IMR-90 (cell line): ENCODE data around the gene SNTN. TPM values are rescaled to one million over a fixed set of nuclear protein-coding genes. Genes with fewer than 3 reads are reported as not detected.

Source experiments
- ATAC-seq: fragments of 200-7000 bp; cut with Tn5 transposase; 2 replicates; pipeline ENCODE4 v1.9.1; 2020; ENCODE audit warnings: low read depth, mild to moderate bottlenecking, moderate library complexity
- BruUV-seq: library from RNA; stranded (reverse); fragments of 400-500 nt; replicated peaks from 2 replicates; lab custom pipeline; 2021; lab: Mats Ljungman, UMichigan
- CTCF ChIA-PET: fragments of 300-600 bp; formaldehyde crosslinking; extraction: SDS; loops from one replicate; lab custom pipeline; 2021; ENCODE audit warnings: antibody characterized with exemption; lab: Yijun Ruan, JAX
- POLR2A ChIA-PET: fragments of 300-600 bp; sonication (Branson Sonifier 250); formaldehyde crosslinking; loops from one replicate; lab custom pipeline; 2022; ENCODE audit warnings: antibody characterized with exemption; ENCODE audit not compliant: unreplicated experiment; lab: Charles Lee
- DNase-seq: peaks from one replicate; pipeline ENCODE4 v3.0.0; 2013
- H2AFZ ChIP-seq: replicated peaks from 2 replicates; pipeline ENCODE3; 2013; ENCODE audit warnings: low read length, mild to moderate bottlenecking; ENCODE audit not compliant: poor library complexity
- H2AK5ac ChIP-seq: 2 replicates; pipeline ENCODE4 v1.6.1; 2013; ENCODE audit warnings: low read depth, low read length, inconsistent platforms
- H2AK9ac ChIP-seq: replicated peaks from 2 replicates; pipeline ENCODE3; 2013; ENCODE audit warnings: mild to moderate bottlenecking, low read depth, low read length, moderate library complexity; ENCODE audit not compliant: poor library complexity
- H2BK120ac ChIP-seq: 2 replicates; pipeline ENCODE4 v1.6.1; 2013; ENCODE audit warnings: low read depth, low read length, inconsistent platforms
- H2BK15ac ChIP-seq: 3 replicates; pipeline ENCODE4 v1.6.1; 2013; ENCODE audit warnings: low read depth, low read length, inconsistent platforms
- H2BK20ac ChIP-seq: 2 replicates; pipeline ENCODE4 v1.6.1; 2013; ENCODE audit warnings: low read depth, mild to moderate bottlenecking, inconsistent platforms, low read length, moderate library complexity
- H2BK5ac ChIP-seq: 2 replicates; pipeline ENCODE4 v1.6.1; 2013; ENCODE audit warnings: mild to moderate bottlenecking, low read depth, low read length, inconsistent platforms; ENCODE audit not compliant: poor library complexity, severe bottlenecking
- H3K14ac ChIP-seq: replicated peaks from 2 replicates; pipeline ENCODE4 v1.6.1; 2013; ENCODE audit warnings: low read depth, low read length, inconsistent platforms
- H3K18ac ChIP-seq: 2 replicates; pipeline ENCODE4 v1.6.1; 2013; ENCODE audit warnings: low read depth, low read length, control low read depth
- H3K23ac ChIP-seq: 2 replicates; pipeline ENCODE4 v1.6.1; 2013; ENCODE audit warnings: low read depth, low read length, inconsistent platforms
- H3K27ac ChIP-seq: 2 replicates; pipeline ENCODE4 v1.5.1; 2013; ENCODE audit warnings: mild to moderate bottlenecking, control low read depth, low read length; ENCODE audit not compliant: insufficient read depth
- H3K27me3 ChIP-seq: 2 replicates; pipeline ENCODE4 v1.6.1; 2013; ENCODE audit warnings: low read length; ENCODE audit not compliant: control insufficient read depth, insufficient read depth
- H3K36me3 ChIP-seq: 2 replicates; pipeline ENCODE4 v1.6.1; 2013; ENCODE audit warnings: low read length, mixed read lengths; ENCODE audit not compliant: control insufficient read depth, insufficient read depth
- H3K4ac ChIP-seq: 2 replicates; pipeline ENCODE4 v1.6.1; 2013; ENCODE audit warnings: low read depth, low read length, inconsistent platforms
- H3K4me1 ChIP-seq: 2 replicates; pipeline ENCODE4 v1.6.1; 2013; ENCODE audit warnings: low read length, mixed read lengths; ENCODE audit not compliant: control insufficient read depth, insufficient read depth
- H3K4me2 ChIP-seq: 2 replicates; pipeline ENCODE4 v1.6.1; 2013; ENCODE audit warnings: low read depth, mild to moderate bottlenecking, control low read depth, low read length, moderate library complexity
- H3K4me3 ChIP-seq: 2 replicates; pipeline ENCODE4 v1.5.1; 2013; ENCODE audit warnings: low read depth, mild to moderate bottlenecking, control low read depth, low read length, moderate library complexity; ENCODE audit not compliant: insufficient read depth
- H3K56ac ChIP-seq: 2 replicates; pipeline ENCODE4 v1.6.1; 2013; ENCODE audit warnings: low read length, inconsistent platforms; ENCODE audit not compliant: insufficient read depth; ENCODE audit errors: extremely low read depth
- H3K79me1 ChIP-seq, 2 experiments: 2 replicates each; pipeline ENCODE4 v1.6.1; 2013; ENCODE audit warnings: low read length in 2 of 2, inconsistent platforms in 1 of 2, low read depth in 1 of 2
- H3K9ac ChIP-seq: 2 replicates; pipeline ENCODE4 v1.6.1; 2013; ENCODE audit warnings: low read depth, low read length, control low read depth
- H3K9me1 ChIP-seq: 2 replicates; pipeline ENCODE4 v1.6.1; 2013; ENCODE audit warnings: low read length, inconsistent platforms; ENCODE audit not compliant: insufficient read depth
- H3K9me3 ChIP-seq: 2 replicates; pipeline ENCODE4 v1.6.1; 2013; ENCODE audit warnings: low read length; ENCODE audit not compliant: control insufficient read depth, insufficient read depth
- H4K20me1 ChIP-seq: 2 replicates; pipeline ENCODE4 v1.6.1; 2013; ENCODE audit warnings: low read length, inconsistent platforms; ENCODE audit not compliant: insufficient read depth
- H4K5ac ChIP-seq: 2 replicates; pipeline ENCODE4 v1.6.1; 2013; ENCODE audit warnings: mild to moderate bottlenecking, low read depth, low read length, control low read depth
- H4K8ac ChIP-seq, 2 experiments: 2 replicates each; pipeline ENCODE4 v1.6.1; 2013; ENCODE audit warnings: low read depth in 2 of 2, low read length in 2 of 2, control low read depth in 1 of 2, inconsistent platforms in 1 of 2
- H4K91ac ChIP-seq: 2 replicates; pipeline ENCODE4 v1.6.1; 2013; ENCODE audit warnings: low read depth, low read length, inconsistent platforms; ENCODE audit not compliant: insufficient read depth
- BHLHE40 ChIP-seq: fragments of 150-350 bp; IDR thresholded peaks from 2 replicates; pipeline ENCODE4 v1.6.1; 2016; ENCODE audit warnings: mild to moderate bottlenecking, low read depth, low read length
- CEBPB ChIP-seq: IDR thresholded peaks from 2 replicates; pipeline ENCODE4 v1.6.1; 2012; ENCODE audit warnings: low read depth, low read length, improper control_type of control experiment
- CHD1 ChIP-seq: IDR thresholded peaks from 2 replicates; pipeline ENCODE4 v1.6.1; 2012; ENCODE audit warnings: low read depth, low read length, improper control_type of control experiment
- FOS ChIP-seq: fragments of 150-350 bp; IDR thresholded peaks from 2 replicates; pipeline ENCODE4 v1.6.1; 2016; ENCODE audit warnings: low read depth, low read length
- MAFK ChIP-seq: IDR thresholded peaks from 2 replicates; pipeline ENCODE4 v1.6.1; 2012; ENCODE audit warnings: low read depth, low read length, improper control_type of control experiment
- MAZ ChIP-seq: IDR thresholded peaks from 2 replicates; pipeline ENCODE4 v1.6.1; 2012; ENCODE audit warnings: low read depth, mild to moderate bottlenecking, low read length, improper control_type of control experiment, moderate library complexity, borderline replicate concordance
- MXI1 ChIP-seq: IDR thresholded peaks from 2 replicates; pipeline ENCODE4 v1.6.1; 2012; ENCODE audit warnings: low read depth, mild to moderate bottlenecking, low read length, moderate library complexity, borderline replicate concordance
- NFE2L2 ChIP-seq: fragments of 150-350 bp; IDR thresholded peaks from 2 replicates; pipeline ENCODE4 v1.6.1; 2016; ENCODE audit warnings: low read depth, mild to moderate bottlenecking, low read length
- POLR2A ChIP-seq: IDR thresholded peaks from 2 replicates; pipeline ENCODE4 v1.6.1; 2012; ENCODE audit warnings: mild to moderate bottlenecking, low read depth, low read length
- RAD21 ChIP-seq: IDR thresholded peaks from 2 replicates; pipeline ENCODE4 v1.6.1; 2012; ENCODE audit warnings: low read length, improper control_type of control experiment
- RCOR1 ChIP-seq: IDR thresholded peaks from 2 replicates; pipeline ENCODE4 v1.6.1; 2012; ENCODE audit warnings: mild to moderate bottlenecking, low read length, improper control_type of control experiment; ENCODE audit not compliant: insufficient replicate concordance
- RFX5 ChIP-seq: IDR thresholded peaks from 2 replicates; pipeline ENCODE4 v1.8.0; 2012; ENCODE audit warnings: low read depth, mild to moderate bottlenecking, low read length, moderate library complexity
- SMC3 ChIP-seq: fragments of 150-350 bp; IDR thresholded peaks from 2 replicates; pipeline ENCODE4 v1.6.1; 2016; ENCODE audit warnings: low read depth, mild to moderate bottlenecking, antibody characterized with exemption, low read length, moderate library complexity
- USF2 ChIP-seq: fragments of 150-350 bp; IDR thresholded peaks from 2 replicates; pipeline ENCODE4 v1.6.1; 2017; ENCODE audit warnings: mild to moderate bottlenecking, antibody characterized with exemption, low read length, low read depth
- WGBS, 2 experiments: methylation state at CpG; one replicate each; pipeline versions ENCODE4 v1.1.5 to v1.1.7; 2013; ENCODE audit warnings: missing lambda C conversion rate in 2 of 2; ENCODE audit not compliant: insufficient read length in 1 of 2; ENCODE audit errors: extremely low coverage in 2 of 2; 5-methylcytosine and 5-hydroxymethylcytosine counted together
- dilution Hi-C: fragments of 300-500 bp; cut with HindIII; formaldehyde crosslinking; loops from one replicate; pipeline ENCODE4 v1.14.3; 2018; ENCODE audit warnings: low sequenced_read_pairs; ENCODE audit not compliant: unreplicated experiment
- in situ Hi-C: fragments of 300-500 bp; cut with MboI; formaldehyde crosslinking; loops from 3 replicates; pipeline ENCODE4 v1.14.3; 2019; ENCODE audit warnings: low sequenced_read_pairs, inconsistent platforms, mixed read lengths
- intact Hi-C: fragments of 100-400 bp; cut with micrococcal nuclease; formaldehyde crosslinking; loops from 2 replicates; pipeline ENCODE4 v1.10.0; 2022
- polyA plus RNA-seq, 3 experiments: library from polyadenylated mRNA; depleted of rRNA; stranded (reverse); fragments of >200 nt; gene quantifications; 2 replicates each; pipeline ENCODE4 v1.2.3, GENCODE V29; 2012; ENCODE audit warnings: low replicate concordance in 1 of 3
- total RNA-seq: library from RNA; depleted of rRNA; stranded (reverse); fragments of >200 nt; gene quantifications from 2 replicates; pipeline ENCODE4 v1.2.3, GENCODE V29; 2012
- TF ChIP-seq, protein P1 (sequence below): conservative IDR thresholded peaks from 2 replicates; pipeline ENCODE4 v1.5.1; 2012; ENCODE audit warnings: mild to moderate bottlenecking, low read depth, low read length, improper control_type of control experiment
- TF ChIP-seq, protein P2 (sequence below): fragments of 150-350 bp; IDR thresholded peaks from 2 replicates; pipeline ENCODE4 v1.6.1; 2016; ENCODE audit warnings: low read depth, mild to moderate bottlenecking, low read length, moderate library complexity, borderline replicate concordance

The SNTN gene
- total and polyA plus RNA-seq, 2 of the 4 experiments (the other 2 are of a cell fraction): not detected

GRCh38 chr3:63611382-63611781, 41.1 kb upstream of the SNTN start:
- Histone ChIP-seq H4K8ac (no peak overlapping the region), H3K23ac (no peak overlapping the region), H3K4me3 (no peak overlapping the region), H2BK120ac (no peak overlapping the region), H3K9ac (no peak overlapping the region), H2AK9ac (no peak overlapping the region), H4K91ac (no peak overlapping the region), H3K56ac (no peak overlapping the region), H2BK5ac (no peak overlapping the region), H3K9me3 (no peaks in the 10 kb centered on the region), H3K9me1 (no peaks in the 10 kb centered on the region), H4K20me1 (no peaks in the 10 kb centered on the region), H3K4ac (no peak overlapping the region), H2AK5ac (no peak overlapping the region), H3K14ac (no peak overlapping the region), H3K4me1 (no peaks in the 10 kb centered on the region), H3K79me1 (no peaks in the 10 kb centered on the region), H4K5ac (no peak overlapping the region), H2AFZ (no peak overlapping the region), H2BK15ac (no peak overlapping the region), H3K27ac (no peak overlapping the region), H3K18ac (no peak overlapping the region), H3K4me2 (no peak overlapping the region), H2BK20ac (no peak overlapping the region), H3K36me3 (no peaks in the 10 kb centered on the region), H3K27me3 (no peaks in the 10 kb centered on the region)
- ChIA-PET CTCF (no interaction called here), POLR2A (no interaction called here)
- DNase-seq (no peak), ATAC-seq (no peak)
- in situ Hi-C loops (no loop called here), intact Hi-C loops (no loop called here), dilution Hi-C loops (no loop called here)
- WGBS, 2 experiments: no CpG with 5 or more reads among the region's 1 CpG
- TF ChIP-seq NFE2L2: no peak
- no peak for TF ChIP-seq RAD21
- TF ChIP-seq, protein P1, sequence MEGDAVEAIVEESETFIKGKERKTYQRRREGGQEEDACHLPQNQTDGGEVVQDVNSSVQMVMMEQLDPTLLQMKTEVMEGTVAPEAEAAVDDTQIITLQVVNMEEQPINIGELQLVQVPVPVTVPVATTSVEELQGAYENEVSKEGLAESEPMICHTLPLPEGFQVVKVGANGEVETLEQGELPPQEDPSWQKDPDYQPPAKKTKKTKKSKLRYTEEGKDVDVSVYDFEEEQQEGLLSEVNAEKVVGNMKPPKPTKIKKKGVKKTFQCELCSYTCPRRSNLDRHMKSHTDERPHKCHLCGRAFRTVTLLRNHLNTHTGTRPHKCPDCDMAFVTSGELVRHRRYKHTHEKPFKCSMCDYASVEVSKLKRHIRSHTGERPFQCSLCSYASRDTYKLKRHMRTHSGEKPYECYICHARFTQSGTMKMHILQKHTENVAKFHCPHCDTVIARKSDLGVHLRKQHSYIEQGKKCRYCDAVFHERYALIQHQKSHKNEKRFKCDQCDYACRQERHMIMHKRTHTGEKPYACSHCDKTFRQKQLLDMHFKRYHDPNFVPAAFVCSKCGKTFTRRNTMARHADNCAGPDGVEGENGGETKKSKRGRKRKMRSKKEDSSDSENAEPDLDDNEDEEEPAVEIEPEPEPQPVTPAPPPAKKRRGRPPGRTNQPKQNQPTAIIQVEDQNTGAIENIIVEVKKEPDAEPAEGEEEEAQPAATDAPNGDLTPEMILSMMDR: no peak
- no peak for TF ChIP-seq SMC3
- TF ChIP-seq MXI1: no peak
- no peak for TF ChIP-seq USF2
- no peak for TF ChIP-seq MAZ
- no peak for TF ChIP-seq CEBPB
- no peak for TF ChIP-seq RCOR1
- TF ChIP-seq, protein P2, sequence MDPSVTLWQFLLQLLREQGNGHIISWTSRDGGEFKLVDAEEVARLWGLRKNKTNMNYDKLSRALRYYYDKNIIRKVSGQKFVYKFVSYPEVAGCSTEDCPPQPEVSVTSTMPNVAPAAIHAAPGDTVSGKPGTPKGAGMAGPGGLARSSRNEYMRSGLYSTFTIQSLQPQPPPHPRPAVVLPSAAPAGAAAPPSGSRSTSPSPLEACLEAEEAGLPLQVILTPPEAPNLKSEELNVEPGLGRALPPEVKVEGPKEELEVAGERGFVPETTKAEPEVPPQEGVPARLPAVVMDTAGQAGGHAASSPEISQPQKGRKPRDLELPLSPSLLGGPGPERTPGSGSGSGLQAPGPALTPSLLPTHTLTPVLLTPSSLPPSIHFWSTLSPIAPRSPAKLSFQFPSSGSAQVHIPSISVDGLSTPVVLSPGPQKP: no peak
- no peak for TF ChIP-seq CHD1
- TF ChIP-seq FOS: no peak
- no peak for TF ChIP-seq POLR2A
- no peak for TF ChIP-seq RFX5
- no peak for TF ChIP-seq MAFK
- TF ChIP-seq BHLHE40: no peak
- BruUV-seq: no TSS peak
